Measurements from ENCODE around the gene CKS1B. TPM values are rescaled to one million over a fixed set of nuclear protein-coding genes. Genes with fewer than 3 reads are reported as not detected.

CKS1B gene
- total and polyA plus RNA-seq, 2 donors (not counting 1 experiment from before 2014, with no cell fraction given): 40.3 to 55.4 TPM

GRCh38 chr1:155006601-155007101 is 32.2 kb downstream of the CKS1B start:
- Histone ChIP-seq H3K9me3 (ENCODE audit: control insufficient read depth, insufficient read depth, low read depth, low read length) (no peaks in the 10 kb centered on the region), H3K27ac (ENCODE audit: insufficient read depth, low read length) (no peak overlapping the region), H3K4me3 (replicated peaks in 1 of 4; ENCODE audit: control extremely low read depth in 1 of 4, insufficient read depth in 1 of 4, low read depth in 3 of 4, low read length in 4 of 4) (no peak overlapping the region), H3K9ac (ENCODE audit: insufficient read depth, low read length) (no peak overlapping the region), H2AFZ (ENCODE audit: low read length) (no peak overlapping the region), H3K4me1 (ENCODE audit: control insufficient read depth, extremely low read depth, insufficient read depth, low read length) (peaks cover 11% of the 10 kb centered on the region), H3K36me3 (ENCODE audit: control insufficient read depth, insufficient read depth, low read length) (no peaks in the 10 kb centered on the region), H4K20me1 (ENCODE audit: control insufficient read depth, extremely low read depth, insufficient read depth, low read length) (no peaks in the 10 kb centered on the region), H3K4me2 (ENCODE audit: extremely low read depth, insufficient read depth, low read length) (no peak overlapping the region), H3K79me2 (ENCODE audit: control insufficient read depth, insufficient read depth, low read length) (peaks cover 16% of the 10 kb centered on the region), H3K27me3 (ENCODE audit: control insufficient read depth, insufficient read depth, low read length) (no peaks in the 10 kb centered on the region)
- peak in 1 of 2 donors; percentile 28 for DNase-seq (ENCODE audit: low read depth in 2 of 2)
- TF ChIP-seq EZH2 (IDR thresholded peaks at IDR 0.05; ENCODE audit: low read length, missing control alignments): no peak
- no peak for TF ChIP-seq CTCF (conservative IDR thresholded peaks at IDR 0.05 in 1 of 2, IDR thresholded peaks at IDR 0.05 in 1 of 2; ENCODE audit: low read depth in 1 of 2, low read length in 2 of 2)

- Histone ChIP-seq H3K27me3 (ENCODE audit: control insufficient read depth, insufficient read depth, low read length) (no peaks in the 10 kb centered on the region), H3K79me2 (ENCODE audit: control insufficient read depth, insufficient read depth, low read length) (peaks cover 16% of the 10 kb centered on the region), H3K9ac (ENCODE audit: insufficient read depth, low read length) (no peak overlapping the region), H3K9me3 (ENCODE audit: control insufficient read depth, insufficient read depth, low read depth, low read length) (no peaks in the 10 kb centered on the region), H4K20me1 (ENCODE audit: control insufficient read depth, extremely low read depth, insufficient read depth, low read length) (no peaks in the 10 kb centered on the region), H3K4me2 (ENCODE audit: extremely low read depth, insufficient read depth, low read length) (no peak overlapping the region), H3K4me1 (ENCODE audit: control insufficient read depth, extremely low read depth, insufficient read depth, low read length) (peaks cover 14% of the 10 kb centered on the region), H3K36me3 (ENCODE audit: control insufficient read depth, insufficient read depth, low read length) (no peaks in the 10 kb centered on the region), H2AFZ (ENCODE audit: low read length) (no peak overlapping the region), H3K27ac (ENCODE audit: insufficient read depth, low read length) (no peak overlapping the region), H3K4me3 (replicated peaks in 1 of 4; ENCODE audit: control extremely low read depth in 1 of 4, insufficient read depth in 1 of 4, low read depth in 3 of 4, low read length in 4 of 4) (no peak overlapping the region)
- no peak for TF ChIP-seq CTCF (conservative IDR thresholded peaks at IDR 0.05 in 1 of 2, IDR thresholded peaks at IDR 0.05 in 1 of 2; ENCODE audit: low read depth in 1 of 2, low read length in 2 of 2)
- no peak for TF ChIP-seq EZH2 (IDR thresholded peaks at IDR 0.05; ENCODE audit: low read length, missing control alignments)
- DNase-seq (ENCODE audit: low read depth in 2 of 2): no peak
Measured at GRCh38 chr1:155007251-155007828, 32.9 kb downstream of the CKS1B start.

- Histone ChIP-seq H2AFZ (ENCODE audit: low read length) (no peak overlapping the region), H4K20me1 (ENCODE audit: control insufficient read depth, extremely low read depth, insufficient read depth, low read length) (no peaks in the 10 kb centered on the region), H3K27ac (ENCODE audit: insufficient read depth, low read length) (no peak overlapping the region), H3K4me3 (replicated peaks in 1 of 4; ENCODE audit: control extremely low read depth in 1 of 4, insufficient read depth in 1 of 4, low read depth in 3 of 4, low read length in 4 of 4) (no peak overlapping the region), H3K27me3 (ENCODE audit: control insufficient read depth, insufficient read depth, low read length) (no peaks in the 10 kb centered on the region), H3K4me2 (ENCODE audit: extremely low read depth, insufficient read depth, low read length) (no peak overlapping the region), H3K9ac (ENCODE audit: insufficient read depth, low read length) (no peak overlapping the region), H3K4me1 (ENCODE audit: control insufficient read depth, extremely low read depth, insufficient read depth, low read length) (peaks cover 14% of the 10 kb centered on the region), H3K36me3 (ENCODE audit: control insufficient read depth, insufficient read depth, low read length) (no peaks in the 10 kb centered on the region), H3K79me2 (ENCODE audit: control insufficient read depth, insufficient read depth, low read length) (peaks cover 11% of the 10 kb centered on the region), H3K9me3 (ENCODE audit: control insufficient read depth, insufficient read depth, low read depth, low read length) (no peaks in the 10 kb centered on the region)
- no peak for TF ChIP-seq CTCF (conservative IDR thresholded peaks at IDR 0.05 in 1 of 2, IDR thresholded peaks at IDR 0.05 in 1 of 2; ENCODE audit: low read depth in 1 of 2, low read length in 2 of 2)
- TF ChIP-seq EZH2 (IDR thresholded peaks at IDR 0.05; ENCODE audit: low read length, missing control alignments): no peak
- DNase-seq (ENCODE audit: low read depth in 2 of 2): no peak
Measured at GRCh38 chr1:155008015-155008941, 33.8 kb downstream of the CKS1B start.

Data from fibroblast of lung (primary cell).